HFF-Myc (cell line): ENCODE data around the gene PRMT1.
A peak's percentile ranks its signal among the peaks of the same experiment; 100 is the strongest.

Source experiments
- DNase-seq: peaks from one replicate; pipeline ENCODE4 v3.0.0-alpha.2; 2011; ENCODE audit warnings: low read depth; ENCODE audit errors: extremely low read depth
- H3K4me3 ChIP-seq: replicated peaks from 2 replicates; pipeline ENCODE4 v1.5.1; 2011; ENCODE audit warnings: low read depth, mild to moderate bottlenecking, control low read depth, low read length
- TF ChIP-seq, protein P1 (sequence below): IDR thresholded peaks from 2 replicates; pipeline ENCODE4 v1.5.1; 2012; ENCODE audit warnings: mild to moderate bottlenecking, low read depth, low read length, control low read depth; ENCODE audit errors: missing control alignments

Gene PRMT1

DNA sequence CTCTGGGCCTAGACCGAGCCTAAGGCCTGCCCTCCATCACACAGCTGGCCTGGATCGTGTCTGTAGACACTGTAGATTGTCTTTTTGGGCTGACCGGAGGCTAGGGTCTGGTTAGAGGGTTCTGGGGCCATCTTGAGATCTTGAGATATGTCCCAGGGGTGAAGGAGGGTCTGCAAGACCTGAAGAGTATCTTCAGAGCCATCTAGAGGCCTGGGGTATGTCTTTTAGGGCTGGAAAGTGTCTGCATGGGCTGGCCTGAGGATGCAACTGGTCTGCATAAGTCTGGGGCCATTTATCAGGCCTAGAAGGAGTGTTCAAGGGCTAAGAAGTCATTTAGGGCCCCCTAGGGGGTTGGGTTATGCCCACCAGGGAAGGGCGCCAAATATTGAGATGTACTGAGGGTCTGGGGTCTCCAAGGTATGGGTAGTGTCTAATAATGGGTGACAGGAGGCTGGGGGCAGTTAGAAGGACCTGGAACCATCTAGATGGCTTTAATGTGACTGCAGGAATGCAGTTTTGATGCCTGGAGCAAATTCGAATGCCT is 34.5 kb upstream of the PRMT1 start:
- H3K4me3 ChIP-seq, result peak overlapping the region; percentile 99
- no peak for DNase-seq

GRCh38 chr19:49643466-49643865 is 33.6 kb upstream of the PRMT1 start:
- DNase-seq, result no peak
- H3K4me3 ChIP-seq, result peak overlapping the region; percentile 99
- TF ChIP-seq, protein P1, sequence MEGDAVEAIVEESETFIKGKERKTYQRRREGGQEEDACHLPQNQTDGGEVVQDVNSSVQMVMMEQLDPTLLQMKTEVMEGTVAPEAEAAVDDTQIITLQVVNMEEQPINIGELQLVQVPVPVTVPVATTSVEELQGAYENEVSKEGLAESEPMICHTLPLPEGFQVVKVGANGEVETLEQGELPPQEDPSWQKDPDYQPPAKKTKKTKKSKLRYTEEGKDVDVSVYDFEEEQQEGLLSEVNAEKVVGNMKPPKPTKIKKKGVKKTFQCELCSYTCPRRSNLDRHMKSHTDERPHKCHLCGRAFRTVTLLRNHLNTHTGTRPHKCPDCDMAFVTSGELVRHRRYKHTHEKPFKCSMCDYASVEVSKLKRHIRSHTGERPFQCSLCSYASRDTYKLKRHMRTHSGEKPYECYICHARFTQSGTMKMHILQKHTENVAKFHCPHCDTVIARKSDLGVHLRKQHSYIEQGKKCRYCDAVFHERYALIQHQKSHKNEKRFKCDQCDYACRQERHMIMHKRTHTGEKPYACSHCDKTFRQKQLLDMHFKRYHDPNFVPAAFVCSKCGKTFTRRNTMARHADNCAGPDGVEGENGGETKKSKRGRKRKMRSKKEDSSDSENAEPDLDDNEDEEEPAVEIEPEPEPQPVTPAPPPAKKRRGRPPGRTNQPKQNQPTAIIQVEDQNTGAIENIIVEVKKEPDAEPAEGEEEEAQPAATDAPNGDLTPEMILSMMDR, result no peak

More for the DNA sequence above, 34.5 kb upstream of the PRMT1 start:
- TF ChIP-seq, protein P1, result no peak

DNA sequence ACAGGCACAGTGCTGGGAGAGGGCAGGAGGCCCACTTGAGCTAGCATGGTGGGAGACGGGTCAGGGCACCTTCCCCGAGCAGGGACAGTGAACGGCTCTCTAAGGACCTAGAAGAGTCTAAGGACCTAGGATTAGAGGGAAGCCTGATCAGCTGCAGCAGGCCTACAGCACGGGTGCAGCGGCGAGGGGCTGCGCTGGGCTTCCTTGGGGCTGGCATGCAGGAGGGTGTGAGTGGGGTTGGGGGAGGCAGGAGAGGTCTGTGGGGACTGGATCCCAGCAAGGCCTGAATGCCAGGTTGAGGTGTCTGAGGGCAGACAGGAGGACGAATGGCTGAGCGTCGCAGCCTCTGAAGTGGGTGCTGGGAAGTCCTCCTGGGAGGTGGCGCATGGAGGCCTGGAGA is 31.5 kb upstream of the PRMT1 start:
- H3K4me3 ChIP-seq, result no peak overlapping the region
- TF ChIP-seq, protein P1, result no peak

GRCh38 chr19:49645995-49646394 is 31.1 kb upstream of the PRMT1 start:
- TF ChIP-seq, protein P1, result no peak

More for the DNA sequence above, 31.5 kb upstream of the PRMT1 start:
- no peak for DNase-seq

DNA sequence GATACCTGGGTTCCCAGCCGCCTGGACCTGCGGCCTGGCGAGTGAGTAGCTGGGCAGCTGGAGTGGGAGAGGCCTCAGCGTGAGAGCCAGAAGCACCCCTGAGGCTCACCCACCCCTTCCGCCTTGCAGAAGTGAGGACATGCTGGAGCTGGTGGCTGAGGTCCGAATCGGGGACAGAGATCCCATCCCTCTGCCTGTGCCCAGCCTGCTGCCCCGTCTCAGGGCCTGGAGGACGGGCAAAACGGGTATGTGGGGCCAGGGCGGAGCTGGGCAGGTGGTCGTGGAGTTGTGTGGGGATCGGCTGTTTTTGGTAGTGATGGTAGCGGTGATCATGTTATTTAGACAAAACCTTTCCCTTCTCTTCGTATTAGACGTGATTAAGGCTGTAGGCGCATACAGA is 30.5 kb upstream of the PRMT1 start:
- no peak overlapping the region for H3K4me3 ChIP-seq
- TF ChIP-seq, protein P1, result no peak
- no peak for DNase-seq

More at GRCh38 chr19:49645995-49646394, 31.1 kb upstream of the PRMT1 start:
- DNase-seq, result no peak
- no peak overlapping the region for H3K4me3 ChIP-seq

- no peak for DNase-seq
- TF ChIP-seq, protein P1, result no peak
- no peak overlapping the region for H3K4me3 ChIP-seq
These were observed 25.8 kb upstream of the PRMT1 start for GRCh38 chr19:49651029-49651819.
